LNCaP clone FGC (cell line): Measurements from ENCODE around the gene WDR17.

Experiments
- DNase-seq: peaks from one replicate; pipeline ENCODE4 v3.0.0-alpha.2; 2011; ENCODE audit warnings: low read depth
- H3K4me3 ChIP-seq: 2 replicates; pipeline ENCODE4 v1.5.1; 2011; ENCODE audit warnings: mild to moderate bottlenecking, low read depth, low read length, control low read depth
- CTCF ChIP-seq: IDR thresholded peaks from 2 replicates; pipeline ENCODE4 v1.5.1; 2012; ENCODE audit warnings: mild to moderate bottlenecking; ENCODE audit not compliant: control insufficient read depth, insufficient read depth; ENCODE audit errors: extremely low read depth

WDR17 gene

GRCh38 chr4:176052744-176053143, 12.9 kb upstream of the WDR17 start:
- H3K4me3 ChIP-seq = no peak overlapping the region
- no peak for TF ChIP-seq CTCF
- DNase-seq = no peak

- no peak overlapping the region for H3K4me3 ChIP-seq
- no peak for TF ChIP-seq CTCF
- DNase-seq = no peak
Observed at GRCh38 chr4:176053785-176054184, 11.9 kb upstream of the WDR17 start.

GRCh38 chr4:176054942-176055341, 10.7 kb upstream of the WDR17 start:
- H3K4me3 ChIP-seq = no peak overlapping the region
- TF ChIP-seq CTCF = peak; percentile 36
- DNase-seq = no peak

- TF ChIP-seq CTCF = no peak
- DNase-seq = no peak
- H3K4me3 ChIP-seq = no peak overlapping the region
Observed at GRCh38 chr4:176063718-176064117, 1.9 kb upstream of the WDR17 start.

GRCh38 chr4:176064539-176064938, 1.1 kb upstream of the WDR17 start:
- no peak overlapping the region for H3K4me3 ChIP-seq
- no peak for DNase-seq
- no peak for TF ChIP-seq CTCF

GRCh38 chr4:176066757-176067156, 1.1 kb downstream of the WDR17 start:
- no peak for TF ChIP-seq CTCF
- no peak overlapping the region for H3K4me3 ChIP-seq
- DNase-seq = no peak

GRCh38 chr4:176077561-176077960, 11.9 kb downstream of the WDR17 start:
- no peak overlapping the region for H3K4me3 ChIP-seq
- no peak for TF ChIP-seq CTCF
- no peak for DNase-seq
